ENCODE data around the gene C17orf78.

GRCh38 chr17:37375706-37376105 lies at the start of gene C17orf78:
- TF ChIP-seq CTCF (IDR thresholded peaks at IDR 0.05; ENCODE audit: insufficient read depth, low read depth, low read length) (no peak), EZH2 (IDR thresholded peaks at IDR 0.05; ENCODE audit: insufficient read depth, low read length) (no peak)
